ENCODE measurements around the gene CDH6. TPM values are rescaled to one million over a fixed set of nuclear protein-coding genes. Genes with fewer than 3 reads are reported as not detected.
A peak's percentile ranks its signal among the peaks of the same experiment; 100 is the strongest.

Gene CDH6
- total RNA-seq, 2 donors from 2014 or later = 1.1 to 2.2 TPM

DNA sequence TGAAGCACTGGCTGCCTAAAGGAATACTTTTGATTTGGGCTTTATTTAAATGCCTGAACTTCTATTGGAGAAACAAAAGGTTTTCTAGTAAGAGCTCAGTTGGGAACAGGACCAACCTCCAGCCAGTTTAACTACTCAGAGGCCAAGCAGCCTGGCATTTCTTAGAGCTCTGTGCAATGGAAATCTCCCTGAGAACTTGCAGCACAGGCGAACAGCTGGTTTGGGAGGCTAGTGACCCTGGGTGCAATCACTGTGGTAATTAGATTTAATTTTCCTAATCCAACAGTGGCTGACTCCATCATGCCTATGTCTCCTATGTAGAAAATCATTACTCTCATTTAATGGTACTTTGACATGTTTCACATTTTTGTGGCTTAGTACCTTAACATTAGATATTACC is 1.0 kb upstream of the CDH6 start:
- Histone ChIP-seq H3K4me3 (peak overlapping the region in 1 of 2 donors; percentile 53), H3K4me1 (peaks cover 0 to 13% of the 10 kb centered on the region in 2 donors), H3K36me3 (no peaks in the 10 kb centered on the region), H3K27me3 (peaks cover 0 to 4% of the 10 kb centered on the region in 2 donors), H3K9me3 (no peaks in the 10 kb centered on the region), H3K27ac (peak overlapping the region in 1 of 2 donors; percentile 23)
- DNase-seq (ENCODE audit: low spot score) = no peak
- TF ChIP-seq, protein P1, sequence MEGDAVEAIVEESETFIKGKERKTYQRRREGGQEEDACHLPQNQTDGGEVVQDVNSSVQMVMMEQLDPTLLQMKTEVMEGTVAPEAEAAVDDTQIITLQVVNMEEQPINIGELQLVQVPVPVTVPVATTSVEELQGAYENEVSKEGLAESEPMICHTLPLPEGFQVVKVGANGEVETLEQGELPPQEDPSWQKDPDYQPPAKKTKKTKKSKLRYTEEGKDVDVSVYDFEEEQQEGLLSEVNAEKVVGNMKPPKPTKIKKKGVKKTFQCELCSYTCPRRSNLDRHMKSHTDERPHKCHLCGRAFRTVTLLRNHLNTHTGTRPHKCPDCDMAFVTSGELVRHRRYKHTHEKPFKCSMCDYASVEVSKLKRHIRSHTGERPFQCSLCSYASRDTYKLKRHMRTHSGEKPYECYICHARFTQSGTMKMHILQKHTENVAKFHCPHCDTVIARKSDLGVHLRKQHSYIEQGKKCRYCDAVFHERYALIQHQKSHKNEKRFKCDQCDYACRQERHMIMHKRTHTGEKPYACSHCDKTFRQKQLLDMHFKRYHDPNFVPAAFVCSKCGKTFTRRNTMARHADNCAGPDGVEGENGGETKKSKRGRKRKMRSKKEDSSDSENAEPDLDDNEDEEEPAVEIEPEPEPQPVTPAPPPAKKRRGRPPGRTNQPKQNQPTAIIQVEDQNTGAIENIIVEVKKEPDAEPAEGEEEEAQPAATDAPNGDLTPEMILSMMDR (IDR thresholded peaks at IDR 0.05) = no peak

GRCh38 chr5:31193116-31193515 is 370 bp upstream of the CDH6 start:
- TF ChIP-seq, protein P1 (IDR thresholded peaks at IDR 0.05) = no peak
- H3K4me3 ChIP-seq = peak overlapping the region; percentile 40 to 53
- peaks cover 0 to 4% of the 10 kb centered on the region in 2 donors for H3K27me3 ChIP-seq

DNA sequence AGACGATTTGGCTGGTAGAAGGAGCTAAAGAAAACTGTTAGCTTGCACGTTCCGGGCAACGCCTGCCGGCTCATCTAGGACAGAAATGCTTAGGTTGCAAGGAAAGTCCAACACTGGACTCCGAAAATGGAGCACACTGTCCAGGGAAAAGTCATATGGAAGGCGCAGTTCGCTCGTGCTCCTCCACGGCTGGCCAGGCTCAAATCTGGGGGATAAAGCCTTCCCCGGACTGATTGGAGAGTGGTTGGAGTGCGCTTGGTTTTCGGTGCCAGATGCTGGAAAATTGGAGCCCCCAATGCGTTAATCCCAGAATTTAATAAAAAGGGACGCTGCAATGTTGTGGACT is 955 bp downstream of the CDH6 start:
- H3K27me3 ChIP-seq = peaks cover 0 to 4% of the 10 kb centered on the region in 2 donors

More at GRCh38 chr5:31193116-31193515, 370 bp upstream of the CDH6 start:
- Histone ChIP-seq H3K27ac (peak overlapping the region in 1 of 2 donors; percentile 23), H3K9me3 (no peaks in the 10 kb centered on the region), H3K4me1 (peaks cover 0 to 13% of the 10 kb centered on the region in 2 donors), H3K36me3 (no peaks in the 10 kb centered on the region)
- DNase-seq (ENCODE audit: low spot score) = no peak

GRCh38 chr5:31194892-31195555 is 1.5 kb downstream of the CDH6 start:
- H3K9me3 ChIP-seq = no peaks in the 10 kb centered on the region
- peaks cover 0 to 4% of the 10 kb centered on the region in 2 donors for H3K27me3 ChIP-seq
- H3K4me1 ChIP-seq = peaks cover 0 to 13% of the 10 kb centered on the region in 2 donors
- TF ChIP-seq, protein P1 (IDR thresholded peaks at IDR 0.05) = no peak
- H3K27ac ChIP-seq = no peak overlapping the region
- peak overlapping the region in 1 of 2 donors; percentile 53 for H3K4me3 ChIP-seq
- no peak for DNase-seq (ENCODE audit: low spot score)
- H3K36me3 ChIP-seq = no peaks in the 10 kb centered on the region

More for the DNA sequence above, 955 bp downstream of the CDH6 start:
- Histone ChIP-seq H3K27ac (peak overlapping the region; percentile 18 to 68), H3K9me3 (no peaks in the 10 kb centered on the region), H3K4me1 (peaks cover 0 to 13% of the 10 kb centered on the region in 2 donors), H3K4me3 (peak overlapping the region; percentile 40 to 53), H3K36me3 (no peaks in the 10 kb centered on the region)
- no peak for DNase-seq (ENCODE audit: low spot score)
- TF ChIP-seq, protein P1 (IDR thresholded peaks at IDR 0.05) = no peak

GRCh38 chr5:31196309-31196708 is 2.8 kb downstream of the CDH6 start:
- H3K4me3 ChIP-seq = no peak overlapping the region

More at GRCh38 chr5:31196309-31196708, 2.8 kb downstream of the CDH6 start:
- DNase-seq (ENCODE audit: low spot score) = no peak
- Histone ChIP-seq H3K27ac (no peak overlapping the region), H3K9me3 (no peaks in the 10 kb centered on the region), H3K4me1 (peaks cover 0 to 13% of the 10 kb centered on the region in 2 donors), H3K27me3 (peaks cover 0 to 4% of the 10 kb centered on the region in 2 donors), H3K36me3 (no peaks in the 10 kb centered on the region)
- TF ChIP-seq, protein P1 (IDR thresholded peaks at IDR 0.05) = peak in 1 of 2 donors; percentile 25

Data from right atrium auricular region (tissue), 2 donors.